Stimulated activated CD4-positive, alpha-beta T cell treated with anti-CD3 and anti-CD28 coated beads, Interleukin-2, amount 100 ng/mL, for 4 hours (primary cell): ENCODE results near the gene PPM1F.

ENCODE experiments used
- DNase-seq: peaks from one replicate; pipeline ENCODE4 v3.0.0-alpha.2; 2020; ENCODE audit warnings: low read depth

PPM1F gene

DNA sequence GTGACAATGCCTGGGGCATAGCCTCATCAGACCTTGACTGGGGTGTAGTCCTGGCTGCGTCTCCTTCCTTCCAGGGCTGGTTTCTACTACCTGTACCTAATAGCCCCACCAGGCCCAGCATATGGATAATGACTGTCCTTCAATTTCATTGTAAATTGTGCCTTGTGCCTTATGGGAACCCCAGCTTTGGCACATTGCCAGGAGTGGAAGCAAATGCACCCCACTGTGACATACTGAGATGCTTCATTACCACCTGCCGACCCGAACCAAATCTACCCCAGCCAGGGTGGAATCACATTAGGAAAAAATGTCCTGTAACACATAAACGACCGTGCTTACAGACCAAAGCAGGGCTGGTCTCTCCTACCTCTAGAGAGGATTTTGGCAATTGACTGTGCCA lies 22.6 kb upstream of the PPM1F start:
- DNase-seq: no peak

DNA sequence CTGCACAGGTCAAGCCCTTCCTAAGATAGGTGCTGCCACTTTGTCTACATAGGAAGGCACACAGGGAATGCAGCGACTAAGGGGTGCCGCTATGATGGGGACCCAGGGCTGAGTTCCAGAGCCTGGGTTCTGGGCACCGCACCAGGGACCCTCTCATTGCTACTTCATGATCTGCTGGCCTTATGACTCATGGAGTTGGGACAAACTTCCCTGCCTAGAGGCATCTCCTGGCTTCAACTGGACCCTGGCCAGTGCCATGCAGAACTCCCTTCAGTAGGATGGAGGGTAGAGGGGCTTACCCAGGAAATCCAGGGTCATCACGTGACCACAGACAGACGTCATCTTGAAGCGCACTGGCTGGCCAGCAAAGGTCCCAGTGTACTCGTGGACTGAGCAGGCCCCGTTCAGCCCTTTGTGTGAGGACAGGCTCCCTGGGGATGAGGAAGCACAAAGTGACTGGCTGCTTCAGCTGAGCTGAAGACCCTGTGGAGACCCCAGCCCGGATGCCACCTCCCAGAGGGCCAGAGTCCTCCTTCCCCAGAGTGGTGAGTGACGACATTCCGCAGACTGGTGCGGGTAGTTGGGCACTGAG lies 21.5 kb upstream of the PPM1F start:
- DNase-seq: no peak

DNA sequence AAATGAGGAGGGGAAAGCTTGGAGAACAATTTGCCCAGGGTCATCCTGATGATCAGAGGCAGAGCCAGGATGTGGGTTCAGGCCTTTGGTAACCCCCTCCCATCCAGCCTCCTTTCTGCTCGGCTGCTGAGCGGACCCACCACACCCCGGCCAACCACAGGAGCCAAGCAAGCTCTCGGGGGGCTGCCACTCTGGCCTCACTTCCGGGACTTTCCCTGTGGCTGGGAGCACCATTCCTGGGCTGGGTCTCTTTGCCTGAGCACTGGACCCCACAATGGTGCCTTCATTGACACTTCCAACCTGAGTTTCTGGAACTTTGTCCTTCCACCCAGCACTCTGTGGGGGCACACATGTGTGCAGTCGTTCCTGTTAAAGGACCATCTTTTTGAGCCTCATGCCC lies 20.2 kb upstream of the PPM1F start:
- DNase-seq: no peak

DNA sequence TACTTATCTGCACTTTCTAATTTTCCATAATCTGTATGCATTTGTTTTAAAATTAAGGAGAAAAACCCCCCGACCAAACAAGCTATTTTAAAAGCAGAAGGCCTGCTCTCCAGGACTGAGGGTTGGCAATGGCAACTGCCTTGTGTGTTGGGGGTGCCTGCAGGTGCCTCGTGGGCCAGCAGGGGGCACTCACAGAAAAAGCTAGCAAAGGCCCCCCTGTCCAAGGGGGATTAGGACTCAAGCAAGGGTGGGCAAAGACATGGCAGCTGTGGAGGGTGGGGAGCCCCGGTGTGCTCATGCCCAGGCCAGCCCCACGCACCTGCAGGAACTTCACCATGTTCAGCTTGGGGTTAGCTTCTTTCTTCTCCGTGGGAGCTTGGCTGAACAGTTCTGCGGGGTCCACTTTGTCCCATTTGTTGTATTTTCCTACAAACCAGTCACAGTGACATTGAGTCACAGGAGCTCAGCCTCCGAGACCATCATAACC lies 19.7 kb upstream of the PPM1F start:
- DNase-seq: peak; percentile 14

DNA sequence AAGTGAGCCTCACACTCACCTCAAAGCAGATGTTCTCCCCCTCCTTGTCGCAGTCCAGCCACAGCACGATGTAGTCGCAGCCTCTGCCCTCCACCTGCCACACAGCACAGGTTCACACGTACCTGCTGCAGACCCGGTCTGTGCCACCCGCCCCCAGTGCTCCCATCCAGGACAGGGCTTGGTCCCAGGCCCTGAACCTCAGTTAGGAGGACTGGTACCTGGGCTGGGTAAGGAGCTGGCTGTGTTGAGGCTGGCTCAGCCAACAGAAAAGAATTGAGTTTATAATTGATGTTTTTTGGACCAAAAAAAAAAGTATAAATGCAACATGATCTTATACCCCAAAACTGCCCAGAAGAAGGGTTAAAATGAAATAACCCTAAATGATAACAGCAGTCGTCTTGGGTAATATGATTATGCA lies 19.2 kb upstream of the PPM1F start:
- no peak for DNase-seq

DNA sequence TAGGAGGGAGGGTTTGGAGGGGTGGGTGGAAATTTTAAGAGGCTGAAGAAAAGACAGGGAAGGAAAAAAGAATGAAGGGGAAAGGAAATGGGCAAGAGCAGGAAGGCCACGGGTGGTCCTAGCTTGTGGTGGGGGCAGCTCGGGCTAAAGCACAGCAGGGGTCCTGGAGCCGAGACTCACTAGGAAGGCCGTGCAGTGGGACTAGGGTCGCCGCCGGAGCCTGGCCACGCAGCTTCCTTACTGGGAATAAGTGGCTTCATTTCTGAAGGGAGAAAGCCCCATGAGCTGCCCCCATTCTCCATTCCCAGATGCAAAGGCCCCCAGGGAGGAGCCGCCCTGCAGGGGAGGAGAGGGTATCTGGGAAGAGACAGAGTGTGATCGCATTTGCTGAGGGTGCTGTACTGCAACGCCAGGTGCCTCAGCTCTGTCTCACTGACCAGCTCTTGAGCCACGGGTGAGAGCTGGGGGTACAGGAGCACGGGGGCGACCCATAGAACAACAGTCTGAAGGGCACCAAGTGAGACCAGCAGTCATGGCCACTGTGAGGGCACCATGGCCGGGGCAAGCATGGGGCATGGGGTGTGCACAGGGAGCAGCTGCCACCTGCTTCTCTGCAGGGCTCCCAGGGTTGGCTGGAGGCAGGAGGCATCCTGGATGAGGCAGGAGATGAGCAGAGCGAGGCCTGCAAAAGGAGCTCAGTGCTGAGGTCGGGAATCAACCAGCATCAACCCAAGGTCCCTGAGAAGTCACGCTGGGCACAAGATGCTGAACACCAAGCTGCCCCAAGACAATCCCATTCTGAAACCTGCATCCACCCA lies 18.4 kb upstream of the PPM1F start:
- DNase-seq: no peak

DNA sequence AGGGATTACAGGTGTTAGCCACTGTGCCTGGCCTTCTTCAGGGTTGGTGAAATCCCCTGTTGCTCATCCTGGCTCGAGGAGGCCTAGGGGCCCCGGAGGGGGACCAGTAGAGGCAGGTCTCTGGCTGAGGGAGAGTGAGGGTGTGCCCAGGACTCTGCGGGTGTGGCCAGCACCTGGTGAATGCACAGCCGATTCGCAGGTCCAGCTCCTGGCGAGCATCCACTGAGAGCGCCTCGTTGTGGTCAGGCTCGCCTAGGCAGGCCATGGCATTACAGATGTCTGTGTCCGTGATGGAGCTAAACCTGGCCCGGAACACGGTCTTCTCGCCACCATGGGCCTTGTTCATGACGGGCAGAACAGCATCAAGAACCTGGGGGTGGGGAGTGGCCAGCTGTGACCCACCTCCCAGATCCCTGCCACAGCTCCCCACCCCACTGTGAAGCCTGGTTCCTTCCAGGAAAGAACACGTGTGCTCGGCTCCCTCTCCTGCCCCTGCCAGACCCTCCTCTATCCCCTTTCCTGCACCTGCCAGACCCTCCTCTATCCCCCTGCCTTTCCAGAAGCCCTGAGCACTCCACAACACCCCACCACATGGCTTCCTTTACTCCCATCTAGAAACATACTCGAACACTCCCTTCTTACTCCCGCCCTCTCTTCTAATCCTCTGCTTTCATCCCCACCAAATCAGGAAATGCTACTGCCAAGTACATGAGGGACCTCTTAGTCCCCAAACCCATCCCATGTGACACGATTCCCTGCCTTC lies 17.6 kb upstream of the PPM1F start:
- DNase-seq: no peak

DNA sequence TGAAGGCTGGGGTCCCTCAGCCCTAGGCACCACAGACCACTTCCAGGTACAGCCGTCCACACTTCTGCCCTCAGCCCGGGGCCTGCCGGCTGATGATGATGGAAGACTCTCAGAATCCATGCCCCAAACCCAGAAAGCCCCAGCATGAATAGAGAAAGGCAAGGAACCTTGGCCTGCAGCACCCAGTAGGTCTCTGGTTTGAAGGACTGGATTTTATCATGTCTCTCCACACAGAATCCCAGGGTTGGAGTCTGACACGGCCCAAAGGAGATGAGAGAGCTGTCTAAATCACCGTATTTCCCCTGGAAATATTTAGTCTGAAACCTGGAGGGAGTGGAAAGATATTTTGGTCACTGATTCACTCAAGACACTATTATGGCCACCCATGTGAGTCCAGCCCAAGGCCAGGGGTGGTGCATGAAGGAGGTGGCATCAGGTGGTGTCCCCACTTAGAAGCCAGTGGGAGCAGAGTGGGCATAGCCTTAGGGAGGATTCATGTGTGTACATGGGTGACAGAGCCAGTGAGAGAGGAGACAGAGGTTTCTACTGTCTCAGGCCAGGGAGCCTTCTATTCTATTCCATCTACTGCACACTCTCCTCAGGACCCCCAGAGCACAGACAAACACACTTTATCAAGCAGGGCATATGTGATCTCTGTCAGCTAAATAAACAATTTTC lies 15.9 kb upstream of the PPM1F start:
- no peak for DNase-seq

DNA sequence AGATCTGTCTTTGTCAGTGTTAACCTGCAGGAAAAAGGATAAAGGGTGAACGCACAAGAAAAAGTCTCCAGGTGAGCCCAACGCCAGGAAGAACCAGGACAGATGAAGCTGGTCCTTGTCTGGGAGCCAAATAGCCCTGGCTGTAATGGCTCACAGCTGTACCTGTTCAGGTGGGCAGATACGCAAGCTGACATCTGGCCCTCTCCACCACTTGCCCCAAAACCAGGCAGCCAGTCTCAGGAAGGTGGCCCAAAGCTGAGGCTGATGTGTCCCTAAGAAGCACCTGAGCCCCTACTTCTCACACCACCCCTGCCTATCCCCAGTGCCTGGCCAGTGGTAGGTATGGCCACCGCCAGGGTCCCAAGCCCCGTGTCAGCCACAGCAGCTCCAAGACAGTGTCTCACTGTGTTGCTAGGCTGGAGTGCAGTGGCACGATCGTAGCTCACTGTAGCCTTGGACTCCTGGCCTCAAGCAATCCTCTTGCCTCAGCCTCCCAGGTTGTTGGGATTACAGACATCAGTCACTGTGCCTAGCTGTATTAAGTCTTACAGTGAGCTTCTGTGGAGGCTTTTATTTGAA lies 15.1 kb upstream of the PPM1F start:
- no peak for DNase-seq

DNA sequence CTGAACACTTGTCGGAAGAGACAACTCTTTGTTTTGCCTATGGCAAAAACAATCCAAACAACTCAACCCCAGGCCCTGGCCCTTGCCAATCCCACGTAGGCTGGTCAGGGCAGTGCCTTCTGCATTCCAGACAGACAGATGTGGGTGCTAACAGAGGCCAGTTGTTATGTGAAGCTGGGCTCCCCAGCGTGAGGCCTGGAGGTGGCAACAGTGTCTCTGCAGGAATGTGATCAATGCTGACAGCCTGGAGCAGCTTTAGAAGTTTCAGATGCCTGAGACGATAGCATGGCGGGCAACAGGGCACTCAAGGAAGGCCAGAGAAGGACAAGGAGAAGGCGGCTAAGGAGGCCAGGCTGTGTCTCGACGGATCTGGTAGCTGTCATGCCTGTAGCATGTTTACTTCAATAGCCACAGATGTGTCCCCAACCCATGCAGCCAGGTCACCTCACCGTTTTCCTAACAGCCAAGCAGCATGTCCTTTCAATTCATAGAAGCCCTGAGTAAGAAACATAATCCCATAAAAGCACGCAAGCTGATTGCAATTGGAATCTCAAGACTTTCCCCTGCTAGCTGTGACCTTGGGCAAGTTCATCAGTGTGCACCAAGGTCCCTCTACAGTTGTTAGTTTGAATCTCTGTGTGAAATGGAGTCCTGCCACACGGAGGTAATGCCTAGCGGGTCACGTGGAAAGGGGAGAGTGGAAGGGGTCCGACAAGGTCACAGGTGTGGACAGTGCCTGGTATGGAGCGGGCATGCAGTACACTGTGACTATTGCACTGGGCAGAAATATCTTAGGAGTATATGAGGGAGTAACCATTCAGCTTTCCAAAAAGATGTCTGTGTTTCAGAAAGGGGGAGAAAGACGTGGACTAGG lies 14.2 kb upstream of the PPM1F start:
- no peak for DNase-seq

DNA sequence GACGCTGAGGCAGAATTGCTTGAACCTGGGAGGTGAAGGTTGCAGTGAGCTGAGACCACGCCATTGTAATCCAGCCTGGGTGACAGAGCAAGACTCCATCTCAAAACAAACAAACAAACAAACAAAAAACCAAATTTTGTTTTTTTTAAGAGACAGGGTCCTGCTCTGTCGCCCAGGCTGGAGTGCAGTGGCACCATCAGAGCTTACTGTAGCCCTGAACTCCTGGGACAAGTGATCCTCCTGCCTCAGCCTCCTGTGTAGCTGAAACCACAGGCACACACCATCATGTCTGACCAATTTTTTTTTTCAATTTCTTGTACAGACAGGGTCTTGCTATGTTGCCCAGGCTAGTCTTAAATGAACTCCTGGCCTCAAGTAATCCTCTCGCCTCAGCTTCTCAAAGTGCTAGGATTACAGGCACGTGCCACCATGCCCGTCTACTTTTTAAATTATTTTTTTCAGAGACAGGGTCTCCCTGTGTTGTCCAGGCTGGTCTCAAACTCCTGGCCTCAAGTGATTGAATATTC lies 13.2 kb upstream of the PPM1F start:
- no peak for DNase-seq

DNA sequence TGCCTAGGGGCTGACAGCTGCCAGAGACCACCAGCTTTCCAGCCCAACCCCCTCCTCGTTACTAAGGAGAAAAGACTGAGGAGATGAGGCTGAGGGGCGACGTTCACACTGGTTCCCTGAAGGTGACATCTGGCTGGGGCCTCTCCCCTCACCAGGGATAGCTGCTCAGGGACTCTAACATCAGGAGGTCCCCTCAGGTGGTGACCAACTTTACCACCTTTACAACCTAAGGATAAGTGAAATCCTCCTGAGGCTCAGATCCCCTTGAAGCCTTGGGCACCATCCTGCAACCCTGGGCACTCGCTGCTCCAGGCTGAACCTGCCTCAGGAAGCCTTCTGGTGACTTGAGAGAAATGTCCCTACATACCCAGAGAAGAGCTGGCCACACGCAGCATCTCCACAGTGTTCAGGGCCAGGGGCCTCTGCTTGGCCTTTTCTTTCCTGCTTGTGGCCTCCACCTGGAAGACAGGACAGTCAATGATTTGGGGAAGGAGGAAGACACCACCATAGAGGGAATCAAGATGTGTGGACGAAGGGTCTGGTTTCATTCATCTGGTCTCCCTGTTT lies 12.4 kb upstream of the PPM1F start:
- DNase-seq: no peak

DNA sequence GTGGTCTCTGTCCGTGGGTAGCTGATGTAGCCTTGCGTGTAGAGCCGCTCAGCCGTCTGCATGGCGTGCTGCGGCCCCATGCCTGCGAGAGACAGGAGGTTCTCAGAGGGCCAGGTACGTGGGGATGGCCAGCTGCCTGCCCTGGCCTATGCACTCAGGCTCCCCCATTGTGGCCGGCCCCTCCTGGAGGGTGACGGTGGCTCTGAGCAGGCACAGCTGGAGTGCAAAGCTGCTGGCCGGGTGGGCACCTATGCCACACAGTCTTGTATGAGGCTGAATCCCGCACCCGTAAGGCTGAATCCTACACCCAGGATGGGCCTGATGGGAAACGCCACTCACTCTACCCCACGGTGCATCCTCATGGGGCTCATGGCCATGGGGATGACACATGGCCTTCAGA lies 11.6 kb upstream of the PPM1F start:
- no peak for DNase-seq

DNA sequence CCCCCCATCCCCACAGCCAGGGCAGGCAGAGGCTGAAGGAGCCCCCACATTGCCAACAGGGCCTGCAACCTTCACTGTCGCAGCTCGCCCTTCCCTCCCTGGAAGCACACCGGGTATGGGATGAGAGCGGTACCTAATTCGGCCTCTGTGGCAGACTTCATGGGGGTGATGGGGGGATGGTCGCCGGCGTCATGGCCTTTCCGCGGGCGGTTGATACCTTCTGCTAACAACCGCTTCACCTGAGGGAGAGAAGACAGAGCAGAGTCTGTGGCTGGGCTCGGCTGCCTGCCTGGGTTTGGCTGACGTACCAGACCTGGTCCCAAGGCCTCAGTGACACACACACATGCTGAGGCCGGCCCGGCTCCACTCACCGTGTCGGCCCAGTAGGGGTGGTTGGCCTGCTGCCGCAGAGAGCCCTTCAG lies 11.2 kb upstream of the PPM1F start:
- no peak for DNase-seq

DNA sequence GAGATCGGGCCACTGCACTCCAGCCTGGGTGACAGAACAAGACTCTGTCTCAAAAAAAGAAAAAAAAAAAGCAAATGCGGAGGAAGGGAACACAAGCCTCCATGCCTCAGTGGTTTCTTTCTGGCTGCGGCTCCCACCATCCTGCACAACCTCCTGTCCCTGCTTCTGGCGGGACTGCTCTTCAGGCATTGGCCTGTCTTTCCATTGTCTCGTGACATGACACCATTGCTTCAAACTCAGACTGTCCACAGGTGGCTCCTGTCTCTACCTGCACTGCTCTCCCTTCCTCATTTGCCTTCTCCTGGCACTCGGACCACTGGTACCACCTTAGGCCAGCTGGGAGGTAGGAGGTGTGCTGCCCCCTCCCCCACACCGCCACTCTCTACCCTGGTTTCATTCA lies 10.6 kb upstream of the PPM1F start:
- DNase-seq: no peak

DNA sequence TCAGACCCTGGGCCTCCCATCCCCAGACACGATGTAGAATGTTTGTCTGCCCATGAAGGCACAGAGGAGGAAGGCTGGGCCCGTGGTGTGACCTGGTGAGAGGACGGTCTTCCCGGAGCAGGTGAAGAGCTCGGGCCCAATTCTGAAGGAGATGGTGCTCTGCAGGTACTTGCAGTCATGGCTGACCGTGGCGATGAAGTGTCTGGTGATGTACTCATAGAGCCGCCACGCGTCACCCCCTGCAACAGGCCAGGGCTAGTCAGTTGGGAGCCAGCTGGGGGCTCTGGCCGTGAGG lies 10.0 kb upstream of the PPM1F start:
- no peak for DNase-seq

DNA sequence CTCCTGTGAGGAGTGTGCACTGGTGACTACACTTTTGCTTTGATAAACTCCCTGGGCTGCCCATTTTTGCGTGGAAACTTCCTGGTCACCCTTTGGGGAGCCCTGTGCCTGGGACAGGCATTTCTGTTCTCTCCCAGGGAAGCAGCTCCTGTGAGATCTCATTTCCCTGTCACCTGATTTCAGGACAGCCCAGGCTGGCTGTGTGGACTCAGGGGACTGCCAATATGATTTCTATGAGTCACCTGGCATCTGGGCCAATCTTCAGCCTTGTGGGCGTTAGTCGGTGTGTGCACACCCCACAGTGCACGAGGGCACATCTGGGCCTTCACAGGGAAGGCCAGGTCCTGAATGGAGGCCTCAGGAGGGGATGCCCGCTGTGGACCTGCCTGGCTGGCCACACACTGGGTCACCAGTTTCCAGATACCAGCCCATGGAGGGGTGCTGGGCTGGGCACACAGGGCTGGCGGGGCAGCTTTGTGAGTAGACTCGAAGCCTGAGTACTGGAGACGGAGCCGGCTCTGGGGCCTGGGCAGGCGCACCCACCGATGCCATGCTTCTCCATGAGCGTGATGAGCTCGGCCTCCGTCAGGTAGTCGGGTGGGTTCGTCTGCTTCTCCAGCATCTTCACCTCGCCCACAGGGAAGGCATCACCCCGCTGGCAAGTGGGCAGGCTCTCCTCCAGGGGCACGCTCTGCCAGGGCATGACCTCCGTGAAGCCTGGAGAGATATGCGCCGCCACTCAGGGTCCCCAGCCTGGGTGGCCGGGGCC lies 9.4 kb upstream of the PPM1F start:
- DNase-seq: no peak

DNA sequence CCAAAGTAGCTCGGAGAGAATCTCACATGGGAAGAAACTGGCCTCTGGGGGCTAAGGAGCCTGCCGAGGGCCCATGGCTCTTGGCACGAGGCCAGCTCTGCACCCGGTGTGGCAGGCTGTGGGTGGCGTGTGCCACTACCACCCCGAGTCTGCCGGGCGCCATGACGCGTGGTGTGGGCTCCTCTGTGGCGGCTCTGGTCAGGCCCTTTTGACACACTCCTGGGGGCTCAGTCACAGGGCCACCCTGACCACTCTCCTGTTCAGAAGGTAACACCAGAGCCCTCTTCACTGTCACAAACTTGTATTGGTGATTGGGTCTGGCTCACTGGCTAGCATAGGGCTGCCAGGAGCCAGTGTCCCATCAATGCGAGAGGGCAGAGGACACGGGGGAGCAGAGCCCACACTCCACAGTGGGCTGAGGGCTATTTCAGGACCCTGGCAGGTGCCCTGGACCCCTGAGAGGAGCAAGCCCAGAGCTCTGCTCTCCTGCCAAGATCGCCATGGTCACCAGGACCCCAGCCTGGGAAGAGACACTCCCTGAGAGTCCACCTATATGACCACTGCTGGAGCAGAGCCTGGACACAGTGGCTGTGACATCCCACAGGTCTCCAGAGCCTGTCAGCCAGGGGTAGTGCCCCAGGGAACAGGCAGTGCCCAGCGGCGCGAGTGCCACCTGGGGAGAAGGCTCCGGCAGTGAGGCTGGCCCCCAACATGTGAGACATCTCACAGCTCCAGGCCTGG lies 8.6 kb upstream of the PPM1F start:
- no peak for DNase-seq
